Stimulated activated CD8-positive, alpha-beta memory T cell treated with anti-CD3 and anti-CD28 coated beads, Interleukin-7, amount 100 ng/mL, for 24 hours (primary cell): ENCODE measurements around the gene SLC25A36.
"Not testable (repeated sequence)": the region's sequence is repeated elsewhere in the genome, so short reads cannot be mapped to it uniquely, and the experiment has no call there.

Experiments used
- DNase-seq: peaks from one replicate; pipeline ENCODE4 v3.0.0-alpha.2; 2020; ENCODE audit warnings: low read depth

Gene SLC25A36

DNA sequence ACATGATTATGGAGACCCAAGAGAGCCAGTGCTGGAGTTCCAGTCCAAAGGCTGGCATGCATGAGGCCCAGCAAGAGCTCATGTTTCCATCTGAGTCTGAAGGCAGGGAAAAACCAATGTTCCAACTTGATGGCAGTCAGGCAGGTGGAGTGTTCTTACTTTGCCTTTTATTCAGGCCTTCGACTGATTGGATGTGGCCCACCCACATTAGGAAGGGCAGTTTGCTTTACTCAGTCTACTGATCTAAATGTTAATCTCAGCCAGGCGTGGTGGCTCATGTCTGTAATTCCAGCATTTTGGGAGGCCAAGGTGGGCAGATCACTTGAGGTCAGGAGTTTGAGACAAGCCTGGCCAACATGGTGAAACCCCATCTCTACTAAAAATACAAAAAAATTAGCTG lies 53.2 kb downstream of the SLC25A36 start:
- DNase-seq: not testable (repeated sequence)

DNA sequence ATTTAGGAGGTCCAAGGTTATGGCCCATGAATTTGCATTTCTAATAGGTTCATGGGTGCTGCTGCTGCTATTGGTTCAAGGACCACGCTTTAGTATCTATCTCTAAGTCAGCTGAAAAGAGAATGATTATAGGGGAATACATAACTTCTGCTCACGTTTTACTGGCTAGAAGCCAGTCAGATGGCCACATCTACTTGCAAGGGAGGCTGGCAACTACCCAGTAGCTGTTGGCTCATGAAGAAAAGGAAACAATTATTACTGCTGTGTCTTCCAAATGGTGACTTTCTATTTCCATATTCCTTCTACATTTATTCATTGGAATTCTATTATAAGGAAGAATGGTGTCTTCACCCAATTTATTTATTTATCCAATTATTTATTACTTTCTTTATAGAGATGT lies 54.2 kb downstream of the SLC25A36 start:
- no peak for DNase-seq

DNA sequence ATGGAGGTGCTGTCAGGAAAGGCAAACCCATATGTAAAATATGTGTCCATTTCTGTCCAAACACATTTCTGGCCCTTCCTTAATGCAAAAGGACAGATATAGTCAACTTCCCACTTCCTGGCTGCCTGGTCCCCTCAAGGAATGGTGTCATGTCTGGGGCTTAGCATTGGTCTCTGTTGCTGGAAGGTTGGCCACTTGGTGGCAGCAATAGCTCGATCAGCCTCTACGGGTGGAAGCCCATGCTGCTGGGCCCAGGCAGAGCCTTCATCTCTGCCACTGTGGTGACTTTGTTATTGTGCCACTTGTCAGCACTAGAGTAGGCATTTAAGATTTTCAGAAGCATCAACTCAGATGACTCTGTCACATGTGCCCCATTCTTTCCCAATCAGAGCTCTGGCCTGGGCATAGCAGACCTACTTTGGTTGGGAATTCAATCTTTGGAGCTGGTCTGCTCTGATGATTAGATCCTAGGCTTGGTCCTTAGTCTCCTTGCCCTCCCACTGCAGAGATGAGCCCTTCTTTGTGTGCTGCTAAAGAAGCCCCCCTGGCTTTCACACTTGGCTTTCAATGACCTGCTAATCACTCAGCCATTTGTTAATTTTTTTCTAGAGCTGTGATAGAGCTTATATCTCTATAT lies 58.5 kb downstream of the SLC25A36 start:
- DNase-seq: no peak

DNA sequence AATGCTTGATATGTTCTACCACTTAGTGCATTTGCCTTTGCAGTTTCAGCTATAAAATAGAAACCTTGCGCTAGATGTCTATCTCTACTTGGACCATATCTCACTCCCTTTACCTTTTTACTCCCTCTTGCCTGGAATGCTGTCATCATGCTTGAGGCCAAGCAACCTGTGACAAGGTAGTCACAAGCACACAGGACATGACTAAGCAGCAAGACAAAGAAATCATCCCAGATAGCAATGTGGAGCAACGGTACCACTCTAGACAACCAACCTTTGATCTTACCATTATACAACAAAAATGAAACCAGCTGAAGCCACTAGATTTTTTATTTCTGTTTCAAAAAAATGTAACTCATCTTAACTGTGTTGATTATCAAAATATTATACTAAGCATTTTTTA lies 59.0 kb downstream of the SLC25A36 start:
- DNase-seq: no peak

DNA sequence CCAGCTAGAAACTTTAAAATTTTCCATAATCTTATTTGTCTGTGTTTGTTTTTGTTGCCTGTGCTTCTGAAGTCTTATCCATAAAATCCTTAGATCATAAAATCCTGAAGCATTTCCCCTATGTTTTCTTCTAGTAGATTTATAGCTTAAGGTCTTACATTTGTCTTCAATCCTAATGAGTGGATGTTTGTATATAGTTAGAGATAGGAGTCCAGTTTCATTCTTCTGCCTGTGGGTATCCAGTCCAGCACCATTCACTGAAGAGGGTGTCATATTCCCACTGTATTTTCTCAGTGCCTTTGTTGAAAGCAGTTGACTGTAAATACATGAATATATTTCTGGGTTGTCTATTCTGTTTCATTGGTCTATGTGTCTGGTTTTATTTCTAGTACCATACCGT lies 64.7 kb downstream of the SLC25A36 start:
- DNase-seq: no peak

DNA sequence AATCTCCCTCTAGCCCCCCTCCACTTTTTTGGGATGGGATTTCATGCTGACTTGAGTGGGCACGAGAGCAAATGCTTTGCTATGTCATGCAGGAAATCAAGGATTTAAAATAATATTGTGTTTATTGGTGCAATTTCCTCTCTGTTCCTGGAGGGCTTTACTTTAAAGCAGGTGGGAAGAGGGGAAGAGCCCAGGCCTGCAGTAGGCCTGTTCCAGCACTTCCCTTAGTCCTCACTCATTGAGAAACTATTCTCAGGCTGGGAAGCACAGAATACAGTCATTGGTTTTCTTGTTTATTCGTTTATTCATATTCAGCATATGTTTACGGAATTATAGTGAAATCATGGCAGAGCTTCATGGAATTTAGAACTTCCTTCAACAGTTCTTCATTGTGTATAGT lies 67.9 kb downstream of the SLC25A36 start:
- no peak for DNase-seq

DNA sequence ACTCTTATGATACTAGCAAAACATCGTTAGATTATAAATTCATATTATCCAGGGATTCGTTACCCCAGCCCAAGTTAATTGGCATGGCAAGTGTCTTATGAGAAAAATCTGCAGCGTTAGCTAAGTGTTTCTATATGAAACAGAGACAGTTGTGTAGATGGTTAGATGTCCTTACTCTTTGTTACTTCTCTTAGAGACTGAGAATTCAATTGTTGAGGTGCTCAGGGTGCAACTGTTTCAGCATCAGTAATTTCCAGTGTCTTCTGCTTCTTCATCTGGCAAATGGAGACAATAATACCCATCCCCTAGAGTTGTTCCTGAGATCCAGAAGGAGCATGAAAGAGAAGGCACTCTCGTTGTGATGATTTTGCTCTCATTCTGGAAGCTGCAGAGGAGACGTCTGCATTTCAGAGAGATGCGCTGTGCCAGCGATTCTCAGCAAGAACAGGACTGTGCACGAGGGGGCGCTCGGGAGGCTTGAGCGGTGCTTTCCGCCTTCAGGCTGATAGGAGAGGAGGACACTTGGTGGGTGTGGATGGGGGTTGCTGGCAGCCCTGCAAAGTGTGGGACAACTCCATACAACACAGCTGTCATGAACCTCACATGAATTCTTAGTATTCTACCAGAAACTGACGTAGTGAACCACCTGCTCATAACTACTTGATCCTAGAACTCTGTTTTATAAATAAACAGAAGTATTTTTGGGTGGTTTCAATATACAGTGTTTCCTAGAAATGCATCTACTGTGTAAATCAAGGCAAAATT lies 69.8 kb downstream of the SLC25A36 start:
- DNase-seq: peak; percentile 67

DNA sequence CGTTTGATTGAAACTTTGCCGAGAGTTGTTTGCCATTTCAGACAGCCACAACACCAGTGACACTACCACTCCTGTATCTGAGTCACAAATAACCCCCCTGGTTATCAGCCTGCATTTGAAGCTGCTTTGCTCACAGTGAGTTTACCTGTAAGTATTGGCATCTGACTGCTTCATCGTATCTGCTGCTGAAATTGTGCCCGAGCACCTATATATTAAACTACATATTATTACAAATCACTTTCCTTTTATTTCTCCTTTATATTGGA lies 70.3 kb downstream of the SLC25A36 start:
- no peak for DNase-seq

DNA sequence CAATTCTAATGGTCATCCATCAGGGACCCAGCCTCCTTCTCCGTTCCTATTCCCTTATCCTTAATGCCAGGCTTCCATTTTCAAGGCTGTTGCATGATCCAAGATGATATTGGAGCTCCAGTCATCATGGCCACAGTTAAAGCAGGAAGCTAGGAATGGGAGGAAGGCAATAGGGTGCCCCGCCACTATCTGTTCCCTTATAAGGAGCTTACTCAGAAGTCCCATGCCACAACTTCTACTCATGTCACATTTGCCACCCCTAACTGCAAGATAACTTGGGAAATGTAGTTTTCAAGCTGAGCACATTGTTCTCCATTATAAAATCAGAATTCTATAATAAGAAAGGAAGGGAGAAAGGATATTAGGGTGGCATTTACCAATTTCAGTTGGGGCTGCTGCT lies 70.9 kb downstream of the SLC25A36 start:
- DNase-seq: no peak

DNA sequence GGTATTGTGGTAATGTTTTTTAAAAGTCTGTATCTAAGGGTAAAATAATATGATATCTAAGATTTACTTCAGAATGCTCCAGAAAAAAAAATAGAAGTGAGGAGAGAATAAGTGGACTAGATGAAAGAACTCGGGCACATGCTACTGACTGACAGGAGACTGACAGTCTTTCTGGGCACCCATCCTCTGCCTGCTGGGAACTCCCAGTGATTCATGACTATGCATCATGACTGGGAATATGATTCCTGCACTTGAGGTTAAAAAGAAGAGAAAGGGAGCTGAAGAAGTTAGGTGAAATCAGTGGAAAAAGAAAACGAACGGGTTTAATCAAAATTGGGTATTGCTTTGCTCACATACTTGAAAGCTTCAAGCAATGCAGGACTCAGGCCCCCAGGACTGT lies 73.8 kb downstream of the SLC25A36 start:
- DNase-seq: no peak

DNA sequence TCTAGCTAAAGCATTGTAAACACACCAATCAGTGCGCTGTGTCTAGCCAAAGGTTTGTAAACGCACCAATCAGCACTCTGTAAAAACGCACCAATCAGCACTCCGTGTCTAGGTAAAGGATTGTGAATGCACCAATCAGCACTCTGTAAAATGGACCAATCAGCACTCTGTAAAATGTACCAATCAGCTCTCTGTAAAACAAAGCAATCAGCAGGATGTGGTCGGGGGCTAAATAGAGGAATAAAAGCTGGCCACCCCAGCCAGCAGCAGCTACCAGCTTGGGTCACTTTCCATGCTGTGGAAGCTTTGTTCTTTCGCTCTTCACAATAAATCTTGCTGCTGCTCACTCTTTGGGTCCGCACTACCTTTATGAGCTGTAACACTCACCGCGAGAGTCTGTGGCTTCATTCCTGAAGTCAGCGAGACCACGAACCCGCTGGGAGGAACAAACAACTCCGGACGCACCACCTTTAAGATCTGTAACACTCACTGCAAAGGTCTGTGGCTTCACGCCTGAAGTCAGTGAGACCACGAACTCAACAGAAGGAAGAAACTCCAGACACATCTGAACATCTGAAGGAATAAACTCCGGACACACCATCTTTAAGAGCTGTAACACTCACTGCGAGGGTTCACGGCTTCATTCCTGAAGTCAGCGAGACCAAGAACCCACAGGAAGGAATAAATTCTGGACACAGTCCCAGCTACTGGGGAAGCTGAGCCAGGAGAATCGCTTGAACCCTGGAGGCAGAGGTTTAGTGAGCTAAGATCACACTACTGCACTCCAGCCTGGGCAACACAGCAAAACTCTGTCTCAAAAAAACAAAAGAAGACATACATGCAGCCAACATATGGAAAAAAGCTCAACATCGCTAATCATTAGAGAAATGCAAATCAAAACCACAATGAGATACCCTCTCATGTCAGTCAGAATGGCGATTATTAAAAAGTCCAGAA lies 76.0 kb downstream of the SLC25A36 start:
- DNase-seq: not testable (repeated sequence)

DNA sequence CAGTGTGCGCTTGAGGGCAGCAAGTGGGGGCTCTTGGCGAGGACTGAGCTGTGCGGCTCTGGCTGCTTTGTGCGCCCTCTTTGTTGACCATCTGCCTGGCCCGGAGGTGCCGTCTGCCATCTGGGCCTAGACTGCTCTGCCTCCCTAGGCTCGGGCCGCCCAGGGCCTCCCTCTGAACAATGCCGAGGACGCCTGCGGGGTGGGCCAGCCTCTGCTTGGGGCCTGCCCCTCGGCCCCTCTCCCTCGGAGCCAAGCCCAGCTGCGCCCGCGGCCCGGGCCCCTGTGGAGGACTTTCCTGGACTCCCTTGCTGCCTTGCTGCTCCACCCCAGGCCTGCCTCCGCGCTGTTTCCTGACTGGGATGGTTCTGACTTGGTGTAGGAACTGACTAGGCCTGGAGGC lies 77.6 kb downstream of the SLC25A36 start:
- DNase-seq: no peak

DNA sequence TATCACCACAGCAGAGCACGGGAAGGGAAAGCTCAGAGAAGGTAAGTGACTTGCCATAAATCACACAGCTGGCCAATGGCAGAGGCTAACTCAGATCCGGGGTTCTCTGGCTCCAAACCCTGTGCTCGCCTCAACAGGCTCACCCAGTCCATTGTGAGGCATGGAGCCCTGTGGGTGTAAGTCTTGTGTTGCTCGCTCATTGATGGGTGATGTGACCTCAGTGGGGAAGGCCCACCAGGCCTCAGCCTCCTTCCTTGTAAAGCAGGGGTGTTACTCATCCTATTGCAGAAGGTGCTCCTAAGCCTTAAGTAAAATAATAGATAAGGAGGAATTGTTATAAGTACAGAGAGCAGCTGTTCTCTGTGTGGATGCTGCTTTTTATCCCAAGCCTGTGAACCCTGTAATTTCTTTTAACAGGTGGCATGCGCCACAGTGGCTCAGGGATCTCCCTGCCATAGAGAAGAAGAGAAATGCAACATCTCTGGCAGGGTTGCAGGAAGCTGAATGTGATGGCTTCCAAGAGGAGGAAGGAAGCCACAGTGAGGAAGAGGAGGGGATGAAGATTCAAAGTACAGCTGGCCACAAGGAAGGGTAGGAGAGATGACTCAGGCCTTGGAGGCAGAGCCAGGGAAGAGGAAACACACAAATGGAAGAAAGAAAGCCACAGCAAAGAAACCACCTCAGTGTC lies 78.7 kb downstream of the SLC25A36 start:
- no peak for DNase-seq

DNA sequence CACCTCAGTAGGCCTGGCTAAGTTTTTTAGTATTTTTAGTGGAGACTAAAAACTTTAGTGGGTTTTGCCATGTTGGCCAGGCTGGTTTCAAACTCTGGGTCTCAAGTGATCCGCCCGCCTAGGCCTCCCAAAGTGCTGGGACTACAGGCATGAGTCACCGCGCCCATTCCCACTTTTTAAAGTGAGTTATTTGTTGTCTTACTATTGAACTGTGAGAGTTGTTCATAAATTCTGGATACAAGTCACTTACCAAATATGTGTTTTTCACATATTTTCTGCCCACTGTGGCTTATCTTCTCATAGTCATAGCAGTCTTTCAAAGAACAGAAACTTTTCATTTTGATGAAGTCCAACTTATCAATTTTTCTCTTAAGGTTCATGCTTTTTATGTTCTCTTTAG lies 79.6 kb downstream of the SLC25A36 start:
- no peak for DNase-seq
